ENCODE results near the gene MON1B.

GRCh38 chr16:77194295-77195231 is 3.6 kb downstream of the MON1B start:
- TF ChIP-seq, protein P1, sequence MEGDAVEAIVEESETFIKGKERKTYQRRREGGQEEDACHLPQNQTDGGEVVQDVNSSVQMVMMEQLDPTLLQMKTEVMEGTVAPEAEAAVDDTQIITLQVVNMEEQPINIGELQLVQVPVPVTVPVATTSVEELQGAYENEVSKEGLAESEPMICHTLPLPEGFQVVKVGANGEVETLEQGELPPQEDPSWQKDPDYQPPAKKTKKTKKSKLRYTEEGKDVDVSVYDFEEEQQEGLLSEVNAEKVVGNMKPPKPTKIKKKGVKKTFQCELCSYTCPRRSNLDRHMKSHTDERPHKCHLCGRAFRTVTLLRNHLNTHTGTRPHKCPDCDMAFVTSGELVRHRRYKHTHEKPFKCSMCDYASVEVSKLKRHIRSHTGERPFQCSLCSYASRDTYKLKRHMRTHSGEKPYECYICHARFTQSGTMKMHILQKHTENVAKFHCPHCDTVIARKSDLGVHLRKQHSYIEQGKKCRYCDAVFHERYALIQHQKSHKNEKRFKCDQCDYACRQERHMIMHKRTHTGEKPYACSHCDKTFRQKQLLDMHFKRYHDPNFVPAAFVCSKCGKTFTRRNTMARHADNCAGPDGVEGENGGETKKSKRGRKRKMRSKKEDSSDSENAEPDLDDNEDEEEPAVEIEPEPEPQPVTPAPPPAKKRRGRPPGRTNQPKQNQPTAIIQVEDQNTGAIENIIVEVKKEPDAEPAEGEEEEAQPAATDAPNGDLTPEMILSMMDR (IDR thresholded peaks at IDR 0.05): no peak
- no peak for TF ChIP-seq POLR2A (IDR thresholded peaks at IDR 0.05)
